Measurements from ENCODE around the gene LRP3.
A peak's percentile ranks its signal among the peaks of the same experiment; 100 is the strongest.
"Not testable (repeated sequence)": the region's sequence is repeated elsewhere in the genome, so short reads cannot be mapped to it uniquely, and the experiment has no call there.

The LRP3 gene

DNA sequence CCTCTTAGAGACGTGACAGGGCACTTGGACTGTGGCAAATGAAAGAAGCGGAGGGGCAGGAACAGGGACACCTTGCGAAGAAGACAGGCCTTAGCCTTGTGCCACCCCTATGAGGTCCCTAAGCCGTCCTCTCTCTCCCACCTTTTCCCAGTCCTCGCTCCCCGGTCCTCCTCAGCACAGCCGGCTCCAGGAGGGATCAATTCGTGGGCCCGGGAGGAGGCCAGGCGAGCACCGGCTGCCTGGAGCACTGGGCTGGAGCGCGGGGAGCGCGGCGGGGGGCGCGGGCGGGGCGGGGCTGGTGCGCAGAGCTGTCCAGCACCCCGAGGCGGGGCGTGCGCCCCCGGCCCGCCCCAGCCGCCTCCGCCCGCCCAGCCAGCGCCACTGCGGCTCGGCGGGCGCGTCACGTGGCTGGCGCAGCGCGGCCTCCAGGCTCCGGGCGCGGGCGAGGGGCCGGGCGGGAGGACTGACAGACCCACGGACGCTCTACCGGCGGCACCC is at the start of gene LRP3:
Gene LRP3, plus strand, starts transcription at position 466 of the 498 bp plus-strand sequence. CDS start 456 bp downstream, outside the sequence.
- Histone ChIP-seq H3K4me3 (ENCODE audit: low read length in 2 of 2) (peak within 1 kb of the TSS; percentile 65 to 77), H3K9ac (ENCODE audit: low read length in 2 of 2) (peak within 1 kb of the TSS; percentile 64 to 75), H3K27ac (ENCODE audit: low read length) (peak within 1 kb of the TSS; percentile 18), H3K36me3 (ENCODE audit: control insufficient read depth in 2 of 2, insufficient read depth in 2 of 2, low read length in 2 of 2) (peaks cover 2 to 7% of the 10 kb centered on the region in 2 donors), H3K27me3 (ENCODE audit: control insufficient read depth in 1 of 2, insufficient read depth in 2 of 2, low read length in 2 of 2) (no peaks in the 10 kb centered on the region), H3K9me3 (ENCODE audit: control insufficient read depth in 2 of 2, low read length in 2 of 2) (no peaks in the 10 kb centered on the region), H3K4me1 (ENCODE audit: control insufficient read depth, insufficient read depth, low read length) (peaks cover 15% of the 10 kb centered on the region)

DNA sequence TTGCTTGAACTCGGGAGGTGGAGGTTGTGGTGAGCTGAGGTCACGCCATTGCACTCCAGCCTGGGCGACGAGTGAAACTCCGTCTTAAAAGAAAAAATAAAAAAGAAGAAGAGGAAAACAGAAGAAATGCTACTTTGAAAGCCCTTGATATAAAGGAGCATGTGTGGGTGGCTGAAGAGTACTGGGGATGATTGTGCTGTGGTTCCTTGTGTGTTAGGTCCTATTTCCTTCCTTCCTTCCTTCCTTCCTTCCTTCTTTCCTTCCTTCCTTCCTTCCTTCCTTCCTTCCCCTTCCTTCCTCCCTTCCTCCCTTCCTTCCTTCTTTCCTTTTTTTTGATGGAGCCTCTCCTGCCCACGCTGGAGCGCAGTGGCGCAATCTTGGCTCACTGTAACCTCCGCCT is 47.9 kb upstream of the LRP3 start:
- Histone ChIP-seq H3K27me3 (ENCODE audit: control insufficient read depth in 1 of 2, insufficient read depth in 2 of 2, low read length in 2 of 2) (no peaks in the 10 kb centered on the region), H3K27ac (ENCODE audit: low read length) (no peak overlapping the region), H3K4me1 (ENCODE audit: control insufficient read depth, insufficient read depth, low read length) (no peaks in the 10 kb centered on the region), H3K9me3 (ENCODE audit: control insufficient read depth in 2 of 2, low read length in 2 of 2) (no peaks in the 10 kb centered on the region), H3K36me3 (ENCODE audit: control insufficient read depth in 2 of 2, insufficient read depth in 2 of 2, low read length in 2 of 2) (no peaks in the 10 kb centered on the region), H3K4me3 (ENCODE audit: low read length in 2 of 2) (no peak overlapping the region), H3K9ac (ENCODE audit: low read length in 2 of 2) (no peak overlapping the region)

- no peaks in the 10 kb centered on the region for H3K36me3 ChIP-seq (ENCODE audit: control insufficient read depth in 2 of 2, insufficient read depth in 2 of 2, low read length in 2 of 2)
- no peak overlapping the region for H3K27ac ChIP-seq (ENCODE audit: low read length)
- H3K9ac ChIP-seq (ENCODE audit: low read length in 2 of 2) = no peak overlapping the region
- no peaks in the 10 kb centered on the region for H3K9me3 ChIP-seq (ENCODE audit: control insufficient read depth in 2 of 2, low read length in 2 of 2)
- no peak overlapping the region for H3K4me3 ChIP-seq (ENCODE audit: low read length in 2 of 2)
- no peaks in the 10 kb centered on the region for H3K27me3 ChIP-seq (ENCODE audit: control insufficient read depth in 1 of 2, insufficient read depth in 2 of 2, low read length in 2 of 2)
- no peaks in the 10 kb centered on the region for H3K4me1 ChIP-seq (ENCODE audit: control insufficient read depth, insufficient read depth, low read length)
These were observed 46.6 kb upstream of the LRP3 start for GRCh38 chr19:33147538-33147937.

DNA sequence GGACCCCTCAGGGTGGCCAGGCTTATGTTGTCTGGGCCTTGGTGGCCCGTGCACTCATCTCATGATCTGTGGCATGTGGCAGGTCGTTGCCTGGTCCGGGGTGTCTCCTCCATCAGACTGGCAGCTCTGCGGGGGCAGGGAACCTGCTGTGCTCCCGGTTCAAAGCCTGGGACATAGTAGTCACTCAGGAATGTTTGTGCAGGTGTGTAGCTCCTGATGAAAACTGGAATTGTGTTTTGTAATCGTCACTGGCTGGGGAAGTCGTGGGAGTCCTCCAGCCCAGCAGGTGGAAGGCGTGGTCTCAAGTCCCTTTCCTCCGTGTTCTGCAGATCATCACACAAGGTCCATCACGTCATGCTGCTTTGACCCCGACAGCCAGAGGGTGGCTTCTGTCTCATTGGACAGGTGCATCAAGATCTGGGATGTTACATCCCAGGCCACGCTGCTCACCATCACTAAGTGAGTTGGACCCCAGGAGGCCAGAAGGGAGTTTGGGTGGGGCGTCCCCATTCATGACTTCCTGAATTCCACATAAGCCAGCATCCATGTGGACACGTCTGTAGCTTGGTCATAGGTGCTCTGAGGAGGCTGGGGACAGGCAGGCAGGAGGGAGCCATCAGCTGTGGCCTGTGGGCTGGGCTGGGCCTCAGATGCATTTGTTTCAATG is 43.1 kb upstream of the LRP3 start:
- Histone ChIP-seq H3K4me1 (ENCODE audit: control insufficient read depth, insufficient read depth, low read length) (no peaks in the 10 kb centered on the region), H3K4me3 (ENCODE audit: low read length in 2 of 2) (no peak overlapping the region), H3K9ac (ENCODE audit: low read length in 2 of 2) (no peak overlapping the region), H3K27me3 (ENCODE audit: control insufficient read depth in 1 of 2, insufficient read depth in 2 of 2, low read length in 2 of 2) (no peaks in the 10 kb centered on the region), H3K36me3 (ENCODE audit: control insufficient read depth in 2 of 2, insufficient read depth in 2 of 2, low read length in 2 of 2) (no peaks in the 10 kb centered on the region), H3K27ac (ENCODE audit: low read length) (no peak overlapping the region), H3K9me3 (ENCODE audit: control insufficient read depth in 2 of 2, low read length in 2 of 2) (no peaks in the 10 kb centered on the region)

DNA sequence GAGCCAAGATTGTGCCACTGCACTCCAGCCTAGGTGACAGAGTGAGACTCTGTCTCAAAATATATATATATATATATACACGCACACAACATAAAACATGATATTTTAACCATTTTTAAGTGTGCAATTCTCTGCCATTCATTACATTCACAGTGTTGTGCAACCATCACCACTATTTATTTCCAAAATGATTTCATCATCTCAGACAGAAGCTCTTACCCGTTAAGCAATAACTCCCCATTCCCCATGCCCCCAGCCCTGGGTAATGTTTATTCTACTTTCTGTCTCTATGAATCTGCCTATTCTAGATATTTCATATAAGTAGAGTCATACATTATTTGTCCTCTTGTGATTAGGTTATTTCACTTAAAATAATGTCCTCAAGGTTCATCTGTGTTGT is 42.0 kb upstream of the LRP3 start:
- Histone ChIP-seq H3K9me3 (ENCODE audit: control insufficient read depth in 2 of 2, low read length in 2 of 2) (no peaks in the 10 kb centered on the region), H3K27ac (ENCODE audit: low read length) (no peak overlapping the region), H3K9ac (ENCODE audit: low read length in 2 of 2) (no peak overlapping the region), H3K4me3 (ENCODE audit: low read length in 2 of 2) (no peak overlapping the region), H3K27me3 (ENCODE audit: control insufficient read depth in 1 of 2, insufficient read depth in 2 of 2, low read length in 2 of 2) (no peaks in the 10 kb centered on the region), H3K36me3 (ENCODE audit: control insufficient read depth in 2 of 2, insufficient read depth in 2 of 2, low read length in 2 of 2) (no peaks in the 10 kb centered on the region), H3K4me1 (ENCODE audit: control insufficient read depth, insufficient read depth, low read length) (no peaks in the 10 kb centered on the region)

DNA sequence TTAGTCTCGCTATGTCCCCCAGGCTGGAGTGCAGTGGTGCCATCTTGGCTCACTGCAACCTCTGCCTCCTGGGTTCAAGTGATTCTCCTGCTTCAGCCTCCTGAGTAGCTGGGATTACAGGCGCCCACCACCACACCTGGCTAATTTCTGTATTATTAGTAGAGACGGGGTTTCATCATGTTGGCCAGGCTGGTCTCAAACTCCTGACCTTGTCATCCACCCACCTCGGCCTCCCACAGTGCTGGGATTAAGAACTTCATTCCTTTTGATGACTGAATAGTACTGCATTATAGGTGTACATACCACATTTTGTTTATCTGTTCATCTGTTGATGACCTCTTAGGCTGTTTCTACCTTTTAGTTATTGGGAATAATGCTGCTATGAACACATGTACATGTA is 41.5 kb upstream of the LRP3 start:
- not testable (repeated sequence) for H3K4me3 ChIP-seq (ENCODE audit: low read length in 2 of 2); H3K27me3 ChIP-seq (ENCODE audit: control insufficient read depth in 1 of 2, insufficient read depth in 2 of 2, low read length in 2 of 2); H3K4me1 ChIP-seq (ENCODE audit: control insufficient read depth, insufficient read depth, low read length); H3K9ac ChIP-seq (ENCODE audit: low read length in 2 of 2); H3K27ac ChIP-seq (ENCODE audit: low read length); H3K9me3 ChIP-seq (ENCODE audit: control insufficient read depth in 2 of 2, low read length in 2 of 2); H3K36me3 ChIP-seq (ENCODE audit: control insufficient read depth in 2 of 2, insufficient read depth in 2 of 2, low read length in 2 of 2)

DNA sequence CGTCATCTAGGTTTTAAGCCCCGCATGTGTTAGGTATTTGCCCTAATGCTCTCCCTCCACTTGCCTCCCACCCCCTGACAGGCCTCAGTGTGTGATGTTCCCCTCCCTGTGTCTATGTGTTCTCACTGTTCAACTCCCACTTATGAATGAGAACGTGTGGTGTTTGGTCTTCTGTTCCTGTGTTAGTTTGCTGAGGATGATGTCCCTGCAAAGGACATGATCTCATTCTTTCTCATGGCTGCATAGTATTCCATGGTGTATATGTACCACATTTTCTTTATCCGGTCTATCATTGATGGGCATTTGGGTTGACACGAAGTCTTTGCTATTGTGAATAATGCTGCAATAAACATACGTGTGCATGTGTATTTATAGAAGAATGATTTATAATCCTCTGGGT is 39.8 kb upstream of the LRP3 start:
- not testable (repeated sequence) for H3K4me1 ChIP-seq (ENCODE audit: control insufficient read depth, insufficient read depth, low read length)

DNA sequence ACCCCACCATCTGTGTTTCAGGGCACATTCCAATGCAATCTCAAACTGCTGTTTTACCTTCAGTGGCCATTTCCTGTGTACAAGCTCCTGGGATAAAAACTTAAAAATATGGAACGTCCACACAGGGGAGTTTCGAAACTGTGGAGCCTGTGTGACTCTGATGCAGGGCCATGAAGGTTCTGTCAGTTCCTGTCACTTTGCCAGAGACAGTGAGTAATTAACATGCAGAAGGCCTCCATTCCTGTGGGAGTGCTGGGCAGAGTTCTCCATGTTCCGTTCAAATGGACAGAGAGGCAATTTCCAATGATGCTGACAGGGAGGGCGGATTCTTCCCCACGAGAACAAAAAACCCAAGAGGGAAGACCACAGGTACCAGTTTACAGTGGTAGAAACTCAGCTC is 37.8 kb upstream of the LRP3 start:
- no peak overlapping the region for H3K4me3 ChIP-seq (ENCODE audit: low read length in 2 of 2)
- H3K9me3 ChIP-seq (ENCODE audit: control insufficient read depth in 2 of 2, low read length in 2 of 2) = no peaks in the 10 kb centered on the region
- H3K36me3 ChIP-seq (ENCODE audit: control insufficient read depth in 2 of 2, insufficient read depth in 2 of 2, low read length in 2 of 2) = no peaks in the 10 kb centered on the region
- H3K9ac ChIP-seq (ENCODE audit: low read length in 2 of 2) = no peak overlapping the region
- no peak overlapping the region for H3K27ac ChIP-seq (ENCODE audit: low read length)
- no peaks in the 10 kb centered on the region for H3K4me1 ChIP-seq (ENCODE audit: control insufficient read depth, insufficient read depth, low read length)
- H3K27me3 ChIP-seq (ENCODE audit: control insufficient read depth in 1 of 2, insufficient read depth in 2 of 2, low read length in 2 of 2) = no peaks in the 10 kb centered on the region

More for the DNA sequence above, 39.8 kb upstream of the LRP3 start:
- not testable (repeated sequence) for H3K9ac ChIP-seq (ENCODE audit: low read length in 2 of 2); H3K4me3 ChIP-seq (ENCODE audit: low read length in 2 of 2); H3K27ac ChIP-seq (ENCODE audit: low read length); H3K27me3 ChIP-seq (ENCODE audit: control insufficient read depth in 1 of 2, insufficient read depth in 2 of 2, low read length in 2 of 2); H3K36me3 ChIP-seq (ENCODE audit: control insufficient read depth in 2 of 2, insufficient read depth in 2 of 2, low read length in 2 of 2); H3K9me3 ChIP-seq (ENCODE audit: control insufficient read depth in 2 of 2, low read length in 2 of 2)

DNA sequence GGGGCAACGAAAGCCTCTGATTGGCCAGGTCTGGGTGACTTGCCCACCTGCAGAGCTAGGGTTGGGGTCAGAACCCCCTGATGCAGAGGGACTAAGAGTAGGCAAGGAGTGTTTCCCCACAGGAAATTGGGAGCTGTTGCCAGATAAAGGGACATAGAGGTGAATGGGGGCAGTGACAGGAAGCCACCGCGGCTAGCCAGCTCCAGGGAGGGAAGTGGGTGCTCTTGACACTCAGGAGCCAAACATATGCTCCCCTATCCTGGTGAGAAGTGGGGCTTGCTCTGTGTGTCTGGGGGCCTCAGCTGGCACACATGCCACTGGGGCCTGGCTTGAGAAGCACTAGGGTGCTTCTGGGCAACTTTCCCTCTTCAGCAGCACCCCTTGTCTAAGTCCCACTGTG is 36.2 kb upstream of the LRP3 start:
- H3K36me3 ChIP-seq (ENCODE audit: control insufficient read depth in 2 of 2, insufficient read depth in 2 of 2, low read length in 2 of 2) = no peaks in the 10 kb centered on the region
- H3K9me3 ChIP-seq (ENCODE audit: control insufficient read depth in 2 of 2, low read length in 2 of 2) = no peaks in the 10 kb centered on the region
- H3K4me1 ChIP-seq (ENCODE audit: control insufficient read depth, insufficient read depth, low read length) = no peaks in the 10 kb centered on the region
- H3K4me3 ChIP-seq (ENCODE audit: low read length in 2 of 2) = no peak overlapping the region
- H3K27me3 ChIP-seq (ENCODE audit: control insufficient read depth in 1 of 2, insufficient read depth in 2 of 2, low read length in 2 of 2) = no peaks in the 10 kb centered on the region
- H3K27ac ChIP-seq (ENCODE audit: low read length) = no peak overlapping the region
- H3K9ac ChIP-seq (ENCODE audit: low read length in 2 of 2) = no peak overlapping the region

GRCh38 chr19:33158365-33158764 is 35.8 kb upstream of the LRP3 start:
- no peak overlapping the region for H3K4me3 ChIP-seq (ENCODE audit: low read length in 2 of 2)
- H3K36me3 ChIP-seq (ENCODE audit: control insufficient read depth in 2 of 2, insufficient read depth in 2 of 2, low read length in 2 of 2) = no peaks in the 10 kb centered on the region

DNA sequence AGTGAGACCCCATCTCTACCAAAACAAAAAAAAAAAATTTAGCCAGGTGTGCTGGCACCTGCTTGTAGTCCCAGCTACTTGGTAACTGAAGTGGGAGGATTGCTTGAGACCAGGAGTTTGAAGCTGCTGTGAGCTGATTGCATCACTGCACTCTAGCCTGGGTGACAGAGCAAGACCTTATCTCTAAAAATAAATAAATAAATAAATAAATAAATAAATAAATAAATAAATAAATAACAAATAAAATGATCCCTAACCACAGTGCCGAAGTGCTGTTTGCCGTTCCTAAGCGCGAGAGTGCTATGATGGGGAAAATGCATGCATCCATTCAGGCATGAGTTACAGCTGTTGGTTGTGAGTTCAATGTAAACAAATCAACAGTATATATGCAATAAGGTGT is 35.0 kb upstream of the LRP3 start:
- H3K9ac ChIP-seq (ENCODE audit: low read length in 2 of 2) = no peak overlapping the region
- no peaks in the 10 kb centered on the region for H3K9me3 ChIP-seq (ENCODE audit: control insufficient read depth in 2 of 2, low read length in 2 of 2)
- H3K36me3 ChIP-seq (ENCODE audit: control insufficient read depth in 2 of 2, insufficient read depth in 2 of 2, low read length in 2 of 2) = no peaks in the 10 kb centered on the region
- no peak overlapping the region for H3K27ac ChIP-seq (ENCODE audit: low read length)
- H3K4me3 ChIP-seq (ENCODE audit: low read length in 2 of 2) = no peak overlapping the region
- no peaks in the 10 kb centered on the region for H3K27me3 ChIP-seq (ENCODE audit: control insufficient read depth in 1 of 2, insufficient read depth in 2 of 2, low read length in 2 of 2)
- H3K4me1 ChIP-seq (ENCODE audit: control insufficient read depth, insufficient read depth, low read length) = no peaks in the 10 kb centered on the region

More at GRCh38 chr19:33158365-33158764, 35.8 kb upstream of the LRP3 start:
- H3K9ac ChIP-seq (ENCODE audit: low read length in 2 of 2) = no peak overlapping the region
- no peaks in the 10 kb centered on the region for H3K27me3 ChIP-seq (ENCODE audit: control insufficient read depth in 1 of 2, insufficient read depth in 2 of 2, low read length in 2 of 2)
- H3K9me3 ChIP-seq (ENCODE audit: control insufficient read depth in 2 of 2, low read length in 2 of 2) = no peaks in the 10 kb centered on the region
- no peaks in the 10 kb centered on the region for H3K4me1 ChIP-seq (ENCODE audit: control insufficient read depth, insufficient read depth, low read length)
- H3K27ac ChIP-seq (ENCODE audit: low read length) = no peak overlapping the region
